ENCODE measurements around the gene KLHL12. TPM values are rescaled to one million over a fixed set of nuclear protein-coding genes. Genes with fewer than 3 reads are reported as not detected.

The KLHL12 gene
- total and polyA plus RNA-seq, 2 of the 8 experiments (the other 6 are each of a cell fraction or from before 2014, with no cell fraction given) = 27.2 to 33.3 TPM

GRCh38 chr1:202848191-202848542 lies 78.9 kb downstream of the KLHL12 start (continued):
- TF ChIP-seq GABPA (IDR thresholded peaks at IDR 0.05; ENCODE audit: borderline replicate concordance, insufficient read depth, low read length) (no peak), SAP30 (IDR thresholded peaks at IDR 0.05; ENCODE audit: insufficient read depth, insufficient replicate concordance, low read length) (no peak), GTF2F1 (IDR thresholded peaks at IDR 0.05; ENCODE audit: borderline replicate concordance, low read depth, low read length) (no peak), KDM4A (IDR thresholded peaks at IDR 0.05; ENCODE audit: low read depth, low read length, severe bottlenecking) (no peak)
- TF ChIP-seq, protein P1, sequence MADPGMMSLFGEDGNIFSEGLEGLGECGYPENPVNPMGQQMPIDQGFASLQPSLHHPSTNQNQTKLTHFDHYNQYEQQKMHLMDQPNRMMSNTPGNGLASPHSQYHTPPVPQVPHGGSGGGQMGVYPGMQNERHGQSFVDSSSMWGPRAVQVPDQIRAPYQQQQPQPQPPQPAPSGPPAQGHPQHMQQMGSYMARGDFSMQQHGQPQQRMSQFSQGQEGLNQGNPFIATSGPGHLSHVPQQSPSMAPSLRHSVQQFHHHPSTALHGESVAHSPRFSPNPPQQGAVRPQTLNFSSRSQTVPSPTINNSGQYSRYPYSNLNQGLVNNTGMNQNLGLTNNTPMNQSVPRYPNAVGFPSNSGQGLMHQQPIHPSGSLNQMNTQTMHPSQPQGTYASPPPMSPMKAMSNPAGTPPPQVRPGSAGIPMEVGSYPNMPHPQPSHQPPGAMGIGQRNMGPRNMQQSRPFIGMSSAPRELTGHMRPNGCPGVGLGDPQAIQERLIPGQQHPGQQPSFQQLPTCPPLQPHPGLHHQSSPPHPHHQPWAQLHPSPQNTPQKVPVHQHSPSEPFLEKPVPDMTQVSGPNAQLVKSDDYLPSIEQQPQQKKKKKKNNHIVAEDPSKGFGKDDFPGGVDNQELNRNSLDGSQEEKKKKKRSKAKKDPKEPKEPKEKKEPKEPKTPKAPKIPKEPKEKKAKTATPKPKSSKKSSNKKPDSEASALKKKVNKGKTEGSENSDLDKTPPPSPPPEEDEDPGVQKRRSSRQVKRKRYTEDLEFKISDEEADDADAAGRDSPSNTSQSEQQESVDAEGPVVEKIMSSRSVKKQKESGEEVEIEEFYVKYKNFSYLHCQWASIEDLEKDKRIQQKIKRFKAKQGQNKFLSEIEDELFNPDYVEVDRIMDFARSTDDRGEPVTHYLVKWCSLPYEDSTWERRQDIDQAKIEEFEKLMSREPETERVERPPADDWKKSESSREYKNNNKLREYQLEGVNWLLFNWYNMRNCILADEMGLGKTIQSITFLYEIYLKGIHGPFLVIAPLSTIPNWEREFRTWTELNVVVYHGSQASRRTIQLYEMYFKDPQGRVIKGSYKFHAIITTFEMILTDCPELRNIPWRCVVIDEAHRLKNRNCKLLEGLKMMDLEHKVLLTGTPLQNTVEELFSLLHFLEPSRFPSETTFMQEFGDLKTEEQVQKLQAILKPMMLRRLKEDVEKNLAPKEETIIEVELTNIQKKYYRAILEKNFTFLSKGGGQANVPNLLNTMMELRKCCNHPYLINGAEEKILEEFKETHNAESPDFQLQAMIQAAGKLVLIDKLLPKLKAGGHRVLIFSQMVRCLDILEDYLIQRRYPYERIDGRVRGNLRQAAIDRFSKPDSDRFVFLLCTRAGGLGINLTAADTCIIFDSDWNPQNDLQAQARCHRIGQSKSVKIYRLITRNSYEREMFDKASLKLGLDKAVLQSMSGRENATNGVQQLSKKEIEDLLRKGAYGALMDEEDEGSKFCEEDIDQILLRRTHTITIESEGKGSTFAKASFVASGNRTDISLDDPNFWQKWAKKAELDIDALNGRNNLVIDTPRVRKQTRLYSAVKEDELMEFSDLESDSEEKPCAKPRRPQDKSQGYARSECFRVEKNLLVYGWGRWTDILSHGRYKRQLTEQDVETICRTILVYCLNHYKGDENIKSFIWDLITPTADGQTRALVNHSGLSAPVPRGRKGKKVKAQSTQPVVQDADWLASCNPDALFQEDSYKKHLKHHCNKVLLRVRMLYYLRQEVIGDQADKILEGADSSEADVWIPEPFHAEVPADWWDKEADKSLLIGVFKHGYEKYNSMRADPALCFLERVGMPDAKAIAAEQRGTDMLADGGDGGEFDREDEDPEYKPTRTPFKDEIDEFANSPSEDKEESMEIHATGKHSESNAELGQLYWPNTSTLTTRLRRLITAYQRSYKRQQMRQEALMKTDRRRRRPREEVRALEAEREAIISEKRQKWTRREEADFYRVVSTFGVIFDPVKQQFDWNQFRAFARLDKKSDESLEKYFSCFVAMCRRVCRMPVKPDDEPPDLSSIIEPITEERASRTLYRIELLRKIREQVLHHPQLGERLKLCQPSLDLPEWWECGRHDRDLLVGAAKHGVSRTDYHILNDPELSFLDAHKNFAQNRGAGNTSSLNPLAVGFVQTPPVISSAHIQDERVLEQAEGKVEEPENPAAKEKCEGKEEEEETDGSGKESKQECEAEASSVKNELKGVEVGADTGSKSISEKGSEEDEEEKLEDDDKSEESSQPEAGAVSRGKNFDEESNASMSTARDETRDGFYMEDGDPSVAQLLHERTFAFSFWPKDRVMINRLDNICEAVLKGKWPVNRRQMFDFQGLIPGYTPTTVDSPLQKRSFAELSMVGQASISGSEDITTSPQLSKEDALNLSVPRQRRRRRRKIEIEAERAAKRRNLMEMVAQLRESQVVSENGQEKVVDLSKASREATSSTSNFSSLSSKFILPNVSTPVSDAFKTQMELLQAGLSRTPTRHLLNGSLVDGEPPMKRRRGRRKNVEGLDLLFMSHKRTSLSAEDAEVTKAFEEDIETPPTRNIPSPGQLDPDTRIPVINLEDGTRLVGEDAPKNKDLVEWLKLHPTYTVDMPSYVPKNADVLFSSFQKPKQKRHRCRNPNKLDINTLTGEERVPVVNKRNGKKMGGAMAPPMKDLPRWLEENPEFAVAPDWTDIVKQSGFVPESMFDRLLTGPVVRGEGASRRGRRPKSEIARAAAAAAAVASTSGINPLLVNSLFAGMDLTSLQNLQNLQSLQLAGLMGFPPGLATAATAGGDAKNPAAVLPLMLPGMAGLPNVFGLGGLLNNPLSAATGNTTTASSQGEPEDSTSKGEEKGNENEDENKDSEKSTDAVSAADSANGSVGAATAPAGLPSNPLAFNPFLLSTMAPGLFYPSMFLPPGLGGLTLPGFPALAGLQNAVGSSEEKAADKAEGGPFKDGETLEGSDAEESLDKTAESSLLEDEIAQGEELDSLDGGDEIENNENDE (IDR thresholded peaks at IDR 0.05; ENCODE audit: insufficient replicate concordance, low read length) = no peak
